ENCODE results near the gene ADCK1.

GRCh38 chr14:77838831-77839511 is 39.1 kb downstream of the ADCK1 start:
- no peak for TF ChIP-seq GATA3 (IDR thresholded peaks at IDR 0.05; ENCODE audit: low read depth, low read length)
- TF ChIP-seq GATA2 (IDR thresholded peaks at IDR 0.05; ENCODE audit: low read depth, low read length), result no peak
